Bronchial epithelial cell (primary cell): ENCODE data around the gene KRT12. TPM values are rescaled to one million over a fixed set of nuclear protein-coding genes. Genes with fewer than 3 reads are reported as not detected.
"Not testable (repeated sequence)": the region's sequence is repeated elsewhere in the genome, so short reads cannot be mapped to it uniquely, and the experiment has no call there.

ENCODE experiments used
- DNase-seq: peaks from one replicate; pipeline ENCODE4 v3.0.0-alpha.2; 2010; ENCODE audit warnings: low read depth
- FAIRE-seq: peaks from 2 replicates; lab custom pipeline; 2011; peaks lifted over from hg19 to GRCh38; lab: Jason Lieb, UNC
- H3K27me3 ChIP-seq: 2 replicates; pipeline ENCODE4 v1.5.1; 2011; ENCODE audit warnings: low read length; ENCODE audit not compliant: control insufficient read depth, insufficient read depth
- H3K36me3 ChIP-seq: 2 replicates; pipeline ENCODE4 v1.5.1; 2011; ENCODE audit warnings: low read length; ENCODE audit not compliant: control insufficient read depth, insufficient read depth
- H3K4me3 ChIP-seq: 2 replicates; pipeline ENCODE4 v1.5.1; 2011; ENCODE audit warnings: mild to moderate bottlenecking, low read depth, low read length, control low read depth
- CTCF ChIP-seq: IDR thresholded peaks from 2 replicates; pipeline ENCODE4 v1.5.1; 2011; ENCODE audit warnings: mild to moderate bottlenecking, moderate library complexity, low read length, control low read depth, inconsistent platforms; ENCODE audit not compliant: insufficient read depth, severe bottlenecking
- total RNA-seq: library from RNA; depleted of rRNA; stranded (reverse); fragments of >200 nt; gene quantifications from 2 replicates; pipeline ENCODE4 v1.2.1, GENCODE V29; 2014

Gene KRT12
- total RNA-seq, 1 donor from 2014 or later = not detected

- FAIRE-seq = no peak
- Histone ChIP-seq H3K36me3 (no peaks in the 10 kb centered on the region), H3K27me3 (no peaks in the 10 kb centered on the region), H3K4me3 (no peak overlapping the region)
- no peak for TF ChIP-seq CTCF
- DNase-seq = no peak
Measured at GRCh38 chr17:40871316-40871715, 4.3 kb upstream of the KRT12 start.

GRCh38 chr17:40870136-40870535 lies 3.1 kb upstream of the KRT12 start:
- no peak for DNase-seq
- Histone ChIP-seq H3K27me3 (no peaks in the 10 kb centered on the region), H3K36me3 (no peaks in the 10 kb centered on the region), H3K4me3 (no peak overlapping the region)
- TF ChIP-seq CTCF = no peak
- no peak for FAIRE-seq

GRCh38 chr17:40864661-40865390 lies 2.2 kb downstream of the KRT12 start:
- FAIRE-seq (no peak), DNase-seq (no peak)
- no peak for TF ChIP-seq CTCF
- H3K4me3 ChIP-seq = no peak overlapping the region
- H3K36me3 ChIP-seq = no peaks in the 10 kb centered on the region
- H3K27me3 ChIP-seq = no peaks in the 10 kb centered on the region

- peak; percentile 46 for TF ChIP-seq CTCF
- FAIRE-seq (peak; percentile 40), DNase-seq (no peak)
- H3K36me3 ChIP-seq = no peaks in the 10 kb centered on the region
- no peak overlapping the region for H3K4me3 ChIP-seq
- H3K27me3 ChIP-seq = no peaks in the 10 kb centered on the region
Measured at GRCh38 chr17:40862985-40863733, 3.9 kb downstream of the KRT12 start.

GRCh38 chr17:40859536-40859935 lies 7.5 kb downstream of the KRT12 start:
- no peak for DNase-seq
- FAIRE-seq = no peak
- Histone ChIP-seq H3K4me3 (no peak overlapping the region), H3K36me3 (no peaks in the 10 kb centered on the region), H3K27me3 (no peaks in the 10 kb centered on the region)
- no peak for TF ChIP-seq CTCF

- not testable (repeated sequence) for H3K4me3 ChIP-seq, H3K27me3 ChIP-seq, H3K36me3 ChIP-seq, FAIRE-seq, DNase-seq
Measured at GRCh38 chr17:40858667-40859066, 8.4 kb downstream of the KRT12 start.
